Right lobe of liver (tissue), 4 donors: ENCODE results near the gene TBC1D2B.

ENCODE experiments used
- POLR2A ChIP-seq: fragments of 450-650 bp; IDR thresholded peaks from one replicate; pipeline ENCODE4 v1.6.1; 2017; ENCODE audit warnings: antibody characterized with exemption, mild to moderate bottlenecking
- TF ChIP-seq, protein P1 (sequence below), 4 donors: fragments of 200-600 bp in 3 of 4; fragments of 450-650 bp in 1 of 4; IDR thresholded peaks; one replicate each; pipeline versions ENCODE4 v1.5.1 to v1.8.0; 2016 to 2022; ENCODE audit warnings: antibody characterized with exemption in 4 of 4, mild to moderate bottlenecking in 2 of 4
- donor health status: DM: no; HTN: no; CAD: no.
- donor health status: DM: no; HTN: no; CAD: no.
- donor health status: DM: no; HTN: yes; CAD: no.

DNA sequence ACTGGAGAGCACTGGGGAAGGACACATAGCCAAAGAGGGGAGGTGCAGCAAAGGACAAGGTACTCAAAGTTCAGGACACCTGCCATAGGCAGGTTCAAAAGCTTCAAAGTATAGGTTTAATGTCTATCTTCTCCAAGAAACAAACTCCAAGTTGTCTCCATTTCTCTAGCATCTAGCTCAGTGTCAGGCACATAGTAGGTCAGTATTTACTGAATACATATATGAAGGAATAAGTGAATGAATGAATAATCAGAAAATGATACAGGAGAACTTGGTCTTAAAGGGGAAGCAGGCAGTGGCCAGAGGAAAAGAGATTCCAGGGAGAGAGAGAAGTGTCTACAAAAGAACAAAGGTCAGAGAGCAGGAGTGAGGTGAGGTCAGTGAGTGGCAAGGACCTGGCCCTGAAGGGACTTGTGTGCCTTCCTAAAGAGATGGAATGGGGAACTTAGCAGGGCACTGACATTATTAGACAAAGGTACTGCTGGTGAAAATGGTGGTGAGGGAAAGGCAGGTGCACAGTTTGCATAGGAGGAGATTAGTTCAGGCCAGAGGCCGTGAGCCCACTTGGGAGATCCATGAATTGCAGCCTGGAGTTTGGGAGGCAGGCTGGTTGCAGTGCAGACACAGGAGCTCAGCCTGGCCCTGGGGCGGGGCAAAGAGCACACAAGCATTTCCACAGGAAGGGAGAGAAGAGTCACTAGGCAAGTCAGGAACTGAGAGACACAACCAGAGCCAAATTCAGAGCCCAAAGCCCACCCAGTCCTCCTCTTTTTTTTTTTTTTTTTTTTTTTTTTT, 21.4 kb downstream of the TBC1D2B start:
- TF ChIP-seq, protein P1, sequence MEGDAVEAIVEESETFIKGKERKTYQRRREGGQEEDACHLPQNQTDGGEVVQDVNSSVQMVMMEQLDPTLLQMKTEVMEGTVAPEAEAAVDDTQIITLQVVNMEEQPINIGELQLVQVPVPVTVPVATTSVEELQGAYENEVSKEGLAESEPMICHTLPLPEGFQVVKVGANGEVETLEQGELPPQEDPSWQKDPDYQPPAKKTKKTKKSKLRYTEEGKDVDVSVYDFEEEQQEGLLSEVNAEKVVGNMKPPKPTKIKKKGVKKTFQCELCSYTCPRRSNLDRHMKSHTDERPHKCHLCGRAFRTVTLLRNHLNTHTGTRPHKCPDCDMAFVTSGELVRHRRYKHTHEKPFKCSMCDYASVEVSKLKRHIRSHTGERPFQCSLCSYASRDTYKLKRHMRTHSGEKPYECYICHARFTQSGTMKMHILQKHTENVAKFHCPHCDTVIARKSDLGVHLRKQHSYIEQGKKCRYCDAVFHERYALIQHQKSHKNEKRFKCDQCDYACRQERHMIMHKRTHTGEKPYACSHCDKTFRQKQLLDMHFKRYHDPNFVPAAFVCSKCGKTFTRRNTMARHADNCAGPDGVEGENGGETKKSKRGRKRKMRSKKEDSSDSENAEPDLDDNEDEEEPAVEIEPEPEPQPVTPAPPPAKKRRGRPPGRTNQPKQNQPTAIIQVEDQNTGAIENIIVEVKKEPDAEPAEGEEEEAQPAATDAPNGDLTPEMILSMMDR (IDR thresholded peaks at IDR 0.05) = no peak
- no peak for TF ChIP-seq POLR2A
